Middle frontal gyrus (tissue), 1 donor: ENCODE results near the gene NDST1.

Experiments
- DNase-seq: peaks from one replicate; pipeline ENCODE4 v3.0.0-alpha.2; 2015; ENCODE audit warnings: low spot score; ENCODE audit errors: extremely low spot score

NDST1 gene

GRCh38 chr5:150604010-150604409, 96.1 kb downstream of the NDST1 start:
- no peak for DNase-seq

GRCh38 chr5:150604894-150605440, 97.0 kb downstream of the NDST1 start:
- DNase-seq: no peak

- DNase-seq: no peak
Measured at GRCh38 chr5:150605546-150605945, 97.6 kb downstream of the NDST1 start.

GRCh38 chr5:150606476-150606875, 98.5 kb downstream of the NDST1 start:
- DNase-seq: no peak

- no peak for DNase-seq
Measured at GRCh38 chr5:150607105-150607504, 99.2 kb downstream of the NDST1 start.
